Calu3 (cell line): ENCODE results near the gene CCDC54. TPM values are rescaled to one million over a fixed set of nuclear protein-coding genes. Genes with fewer than 3 reads are reported as not detected.
A peak's percentile ranks its signal among the peaks of the same experiment; 100 is the strongest.

Source experiments
- BruUV-seq: library from RNA; stranded (reverse); fragments of 400-500 nt; replicated peaks from 2 replicates; lab custom pipeline; 2021; lab: Mats Ljungman, UMichigan
- CTCF ChIA-PET: fragments of 300-600 bp; sonication (Branson Sonifier 250); formaldehyde crosslinking; loops from one replicate; lab custom pipeline; 2022; ENCODE audit warnings: antibody characterized with exemption; lab: Charles Lee
- DNase-seq: peaks from one replicate; pipeline ENCODE4 v3.0.0; 2022
- H3K27ac Mint-ChIP-seq: one replicate; pipeline ENCODE4 v1.8.0; 2022; ENCODE audit warnings: mixed read lengths; ENCODE audit not compliant: unreplicated experiment
- H3K27me3 Mint-ChIP-seq: one replicate; pipeline ENCODE4 v1.8.0; 2022; ENCODE audit warnings: mixed read lengths; ENCODE audit not compliant: unreplicated experiment
- H3K36me3 Mint-ChIP-seq: one replicate; pipeline ENCODE4 v1.8.0; 2022; ENCODE audit warnings: mild to moderate bottlenecking, moderate library complexity, mixed read lengths; ENCODE audit not compliant: insufficient read depth, unreplicated experiment
- H3K4me1 Mint-ChIP-seq: one replicate; pipeline ENCODE4 v1.8.0; 2022; ENCODE audit warnings: mild to moderate bottlenecking, low read depth, mixed read lengths; ENCODE audit not compliant: unreplicated experiment
- H3K4me3 Mint-ChIP-seq: one replicate; pipeline ENCODE4 v1.8.0; 2022; ENCODE audit warnings: mild to moderate bottlenecking, low read depth, moderate library complexity, mixed read lengths; ENCODE audit not compliant: unreplicated experiment
- H3K9me3 Mint-ChIP-seq: one replicate; pipeline ENCODE4 v1.8.0; 2022; ENCODE audit warnings: low read depth, mixed read lengths; ENCODE audit not compliant: unreplicated experiment
- CTCF ChIP-seq: fragments of 200-600 bp; IDR thresholded peaks from one replicate; pipeline ENCODE4 v1.8.0; 2022; ENCODE audit warnings: antibody characterized with exemption; ENCODE audit not compliant: unreplicated experiment
- intact Hi-C: fragments of 100-400 bp; cut with micrococcal nuclease; formaldehyde crosslinking; loops from one replicate; pipeline ENCODE4 v1.10.0; 2022; ENCODE audit not compliant: unreplicated experiment
- total RNA-seq: library from RNA; stranded (reverse); gene quantifications from 2 replicates; pipeline ENCODE4 v1.2.3, GENCODE V29; 2022

The CCDC54 gene
- total RNA-seq, 1 experiment from 2014 or later = not detected

- CTCF ChIA-PET = no interaction called here
- Mint-ChIP-seq H3K27me3 (no peaks in the 10 kb centered on the region), H3K4me1 (no peaks in the 10 kb centered on the region), H3K27ac (no peak overlapping the region), H3K4me3 (no peak overlapping the region), H3K9me3 (no peaks in the 10 kb centered on the region), H3K36me3 (no peaks in the 10 kb centered on the region)
- no TSS peak for BruUV-seq
- intact Hi-C loops = no loop called here
- DNase-seq = no peak
- TF ChIP-seq CTCF = no peak
Measured at GRCh38 chr3:107361633-107362032, 15.6 kb upstream of the CCDC54 start.

GRCh38 chr3:107365051-107365450, 12.2 kb upstream of the CCDC54 start:
- no peak overlapping the region for H3K4me3 Mint-ChIP-seq
- no peaks in the 10 kb centered on the region for H3K9me3 Mint-ChIP-seq
- peaks cover 11% of the 10 kb centered on the region for H3K4me1 Mint-ChIP-seq
- no peak for DNase-seq
- TF ChIP-seq CTCF = no peak
- no peaks in the 10 kb centered on the region for H3K36me3 Mint-ChIP-seq
- H3K27ac Mint-ChIP-seq = no peak overlapping the region
- no peaks in the 10 kb centered on the region for H3K27me3 Mint-ChIP-seq
- CTCF ChIA-PET = no interaction called here
- intact Hi-C loops = no loop called here
- BruUV-seq = no TSS peak

- no TSS peak for BruUV-seq
- no peak overlapping the region for H3K27ac Mint-ChIP-seq
- DNase-seq = no peak
- no peaks in the 10 kb centered on the region for H3K36me3 Mint-ChIP-seq
- H3K4me1 Mint-ChIP-seq = peaks cover 28% of the 10 kb centered on the region
- no peaks in the 10 kb centered on the region for H3K27me3 Mint-ChIP-seq
- H3K9me3 Mint-ChIP-seq = no peaks in the 10 kb centered on the region
- CTCF ChIA-PET = no interaction called here
- intact Hi-C loops = no loop called here
- TF ChIP-seq CTCF = no peak
- no peak overlapping the region for H3K4me3 Mint-ChIP-seq
Measured at GRCh38 chr3:107366766-107367165, 10.5 kb upstream of the CCDC54 start.

- Mint-ChIP-seq H3K36me3 (no peaks in the 10 kb centered on the region), H3K9me3 (no peaks in the 10 kb centered on the region), H3K27ac (no peak overlapping the region), H3K27me3 (no peaks in the 10 kb centered on the region), H3K4me1 (peaks cover 34% of the 10 kb centered on the region), H3K4me3 (no peak overlapping the region)
- no TSS peak for BruUV-seq
- DNase-seq = peak; percentile 31
- intact Hi-C loops = no loop called here
- no peak for TF ChIP-seq CTCF
- CTCF ChIA-PET = no interaction called here
Measured at GRCh38 chr3:107367353-107367752, 9.9 kb upstream of the CCDC54 start.
